GM18507 (cell line): Measurements from ENCODE around the gene TSLP.

Experiments used
- DNase-seq: peaks from one replicate; pipeline ENCODE4 v3.0.0; 2011; ENCODE audit warnings: low read depth; ENCODE audit not compliant: insufficient read length; ENCODE audit errors: extremely low spot score
- FAIRE-seq: peaks from 2 replicates; lab custom pipeline; 2011; peaks lifted over from hg19 to GRCh38; lab: Jason Lieb, UNC

Gene TSLP

GRCh38 chr5:111092062-111092853 is 20.7 kb downstream of the TSLP start, which contains the start of gene WDR36:
Gene WDR36 (plus strand): TSS chr5:111092348. CDS start chr5:111092457, 109 bp downstream.
- DNase-seq (peak; percentile 66), FAIRE-seq (peak; percentile 93)

- FAIRE-seq (no peak), DNase-seq (no peak)
These were observed 24.5 kb downstream of the TSLP start for GRCh38 chr5:111095982-111096381.

GRCh38 chr5:111099058-111099778 is 27.7 kb downstream of the TSLP start:
- FAIRE-seq (no peak), DNase-seq (no peak)

- FAIRE-seq (no peak), DNase-seq (no peak)
These were observed 34.9 kb downstream of the TSLP start for GRCh38 chr5:111106320-111106948.

DNA sequence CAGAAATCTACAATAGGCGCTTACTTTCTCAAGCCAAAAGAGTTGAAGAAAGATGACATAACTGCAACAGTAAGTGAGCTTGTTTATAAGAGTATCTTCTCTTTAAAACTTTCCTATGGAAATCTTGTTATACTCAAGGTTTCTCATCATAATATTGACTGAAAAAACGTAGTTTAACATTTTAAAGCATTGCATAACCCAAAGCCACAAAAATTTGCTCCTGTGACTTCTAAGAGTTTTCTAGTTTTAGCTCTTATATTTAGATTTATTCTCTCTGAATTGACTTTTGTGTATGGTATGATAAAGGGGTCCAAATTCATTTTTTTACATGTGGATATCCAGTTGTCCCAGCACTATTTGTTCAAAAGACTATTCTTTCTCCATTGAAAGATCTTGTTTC is 35.9 kb downstream of the TSLP start:
- FAIRE-seq (no peak), DNase-seq (no peak)

DNA sequence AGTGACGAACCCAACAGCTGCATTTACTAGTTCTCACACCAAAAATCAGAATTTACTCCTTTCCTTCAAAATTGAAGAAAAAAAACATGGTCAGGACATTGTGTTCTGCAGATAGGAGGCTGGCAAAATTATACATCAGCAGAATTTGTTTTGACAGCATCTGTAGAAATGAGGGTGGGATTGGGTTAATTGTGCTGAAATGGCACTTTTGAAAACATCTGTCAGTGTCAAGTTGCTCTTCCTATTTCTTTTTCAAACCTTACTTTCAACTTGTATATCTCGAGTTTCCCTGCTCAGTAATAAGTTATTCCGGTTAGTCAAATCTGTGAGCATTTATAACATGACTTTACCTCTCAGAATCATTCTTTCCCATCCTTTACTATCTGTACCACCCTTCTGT is 40.4 kb downstream of the TSLP start:
- FAIRE-seq, result no peak
- DNase-seq, result no peak

DNA sequence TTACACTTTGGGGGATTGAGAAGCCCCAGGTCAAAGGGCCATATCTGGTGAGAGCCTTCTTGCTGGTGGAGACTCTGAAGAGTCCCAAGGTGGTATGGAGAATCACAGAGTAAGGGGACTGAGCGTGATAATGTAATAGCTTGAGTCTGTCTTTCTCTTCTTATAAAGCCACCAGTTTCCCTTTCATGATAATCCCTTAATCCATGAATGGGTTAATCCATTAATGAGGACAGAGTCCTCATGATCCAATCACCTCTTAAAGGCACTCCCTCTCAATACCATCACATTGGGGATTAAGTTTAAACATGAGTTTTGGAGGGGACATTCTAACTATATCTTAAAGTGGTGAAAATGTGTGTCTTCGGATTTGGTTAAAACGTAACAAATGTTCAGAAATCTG is 42.2 kb downstream of the TSLP start:
- no peak for FAIRE-seq
- DNase-seq, result no peak

GRCh38 chr5:111115229-111115628 is 43.7 kb downstream of the TSLP start:
- DNase-seq (no peak), FAIRE-seq (no peak)

DNA sequence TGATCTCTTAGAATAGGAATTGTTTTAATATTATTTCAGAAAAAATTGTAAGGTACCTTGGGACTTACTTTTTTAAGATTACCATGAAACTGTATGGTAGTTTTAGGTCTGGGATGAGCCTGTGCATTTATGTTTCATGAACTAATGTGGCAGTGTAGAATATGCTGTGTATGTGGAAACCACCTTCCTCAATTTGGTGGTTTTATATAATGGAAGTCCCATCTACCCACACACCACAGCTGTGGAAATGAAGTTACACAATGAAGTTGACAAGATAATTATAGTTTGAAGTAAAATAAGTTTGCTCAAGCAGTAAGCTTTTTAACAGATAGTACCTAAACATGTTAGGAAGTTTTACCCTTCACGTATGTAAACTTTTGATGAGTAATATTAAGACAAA is 45.0 kb downstream of the TSLP start:
- FAIRE-seq (no peak), DNase-seq (no peak)

GRCh38 chr5:111117136-111117535 is 45.6 kb downstream of the TSLP start:
- DNase-seq (no peak), FAIRE-seq (no peak)

GRCh38 chr5:111119221-111119620 is 47.7 kb downstream of the TSLP start:
- FAIRE-seq (no peak), DNase-seq (no peak)

- FAIRE-seq, result peak; percentile 21
- DNase-seq, result no peak
These were observed 48.3 kb downstream of the TSLP start for GRCh38 chr5:111119856-111120255.

GRCh38 chr5:111120911-111121310 is 49.4 kb downstream of the TSLP start:
- FAIRE-seq (no peak), DNase-seq (no peak)

GRCh38 chr5:111121926-111122325 is 50.4 kb downstream of the TSLP start:
- FAIRE-seq, result no peak

GRCh38 chr5:111122398-111122797 is 50.9 kb downstream of the TSLP start:
- FAIRE-seq (no peak), DNase-seq (no peak)

More at GRCh38 chr5:111121926-111122325, 50.4 kb downstream of the TSLP start:
- no peak for DNase-seq

DNA sequence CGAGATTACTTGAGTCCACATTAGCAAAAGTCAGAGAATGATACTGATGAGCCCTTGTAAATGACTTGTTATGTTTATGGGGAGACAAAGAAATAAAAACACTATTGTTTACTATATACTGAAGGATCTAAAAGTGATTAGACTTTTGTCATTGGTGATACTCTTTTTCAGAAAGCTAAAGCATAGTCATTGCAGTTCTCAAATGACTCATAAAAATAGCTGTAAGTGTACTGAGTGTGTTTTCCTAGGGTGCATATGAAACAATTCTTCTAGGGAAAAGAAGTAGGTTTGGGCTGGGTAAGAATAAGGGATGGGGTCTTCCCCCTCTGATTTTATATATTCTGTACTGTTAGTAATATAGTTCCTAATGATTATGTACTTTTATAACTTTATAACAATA is 53.3 kb downstream of the TSLP start:
- DNase-seq, result no peak
- FAIRE-seq, result no peak

GRCh38 chr5:111126896-111127295 is 55.4 kb downstream of the TSLP start:
- no peak for FAIRE-seq
- no peak for DNase-seq
